NCI-H2227 treated with DMSO at 0.1 percent for 48 hours (cell line): ENCODE results near the gene TRAPPC14.
A peak's percentile ranks its signal among the peaks of the same experiment; 100 is the strongest.
"Not testable (repeated sequence)": the region's sequence is repeated elsewhere in the genome, so short reads cannot be mapped to it uniquely, and the experiment has no call there.

Source experiments
- DNase-seq: peaks from one replicate; lab custom pipeline; 2025; lab: John Stamatoyannopoulos, UW

The TRAPPC14 gene

GRCh38 chr7:100158229-100159098 is at the start of gene TRAPPC14:
Gene TRAPPC14, minus strand, starts transcription at chr7:100158723. Its CDS starts 224 bp downstream, at chr7:100158499.
- DNase-seq: peak; percentile 92

- no peak for DNase-seq
Measured at GRCh38 chr7:100204454-100204853, 45.9 kb upstream of the TRAPPC14 start.

GRCh38 chr7:100200693-100201092 is 42.2 kb upstream of the TRAPPC14 start:
- DNase-seq: no peak

GRCh38 chr7:100198266-100198665 is 39.7 kb upstream of the TRAPPC14 start:
- DNase-seq: no peak

- DNase-seq: not testable (repeated sequence)
Measured at GRCh38 chr7:100195901-100196322, 37.4 kb upstream of the TRAPPC14 start.

GRCh38 chr7:100195222-100195621 is 36.7 kb upstream of the TRAPPC14 start:
- no peak for DNase-seq

- DNase-seq: no peak
Measured at GRCh38 chr7:100192969-100193368, 34.4 kb upstream of the TRAPPC14 start.

- DNase-seq: not testable (repeated sequence)
Measured at GRCh38 chr7:100192281-100192862, 33.8 kb upstream of the TRAPPC14 start.

GRCh38 chr7:100191775-100192174 is 33.3 kb upstream of the TRAPPC14 start:
- no peak for DNase-seq

GRCh38 chr7:100190048-100190711 is 31.7 kb upstream of the TRAPPC14 start:
- DNase-seq: peak; percentile 47

- no peak for DNase-seq
Measured at GRCh38 chr7:100189061-100189460, 30.5 kb upstream of the TRAPPC14 start.

- no peak for DNase-seq
Measured at GRCh38 chr7:100185726-100186125, 27.2 kb upstream of the TRAPPC14 start.

- not testable (repeated sequence) for DNase-seq
Measured at GRCh38 chr7:100183090-100183489, 24.6 kb upstream of the TRAPPC14 start.

GRCh38 chr7:100182616-100183015 is 24.1 kb upstream of the TRAPPC14 start:
- DNase-seq: not testable (repeated sequence)

- not testable (repeated sequence) for DNase-seq
Measured at GRCh38 chr7:100180084-100180483, 21.6 kb upstream of the TRAPPC14 start.

- DNase-seq: peak; percentile 96
Measured at GRCh38 chr7:100177045-100178001, 18.8 kb upstream of the TRAPPC14 start, which contains the start of the genes GPC2 and STAG3. Gene GPC2, minus strand, starts transcription at chr7:100177381. Its CDS starts 182 bp downstream, at chr7:100177199. Gene STAG3, plus strand, starts transcription at chr7:100177918. Its CDS starts 2,639 bp downstream, at chr7:100180557.

GRCh38 chr7:100176096-100177044 is 17.8 kb upstream of the TRAPPC14 start:
- no peak for DNase-seq

GRCh38 chr7:100175296-100175935 is 16.9 kb upstream of the TRAPPC14 start:
- DNase-seq: no peak

GRCh38 chr7:100174582-100174981 is 16.1 kb upstream of the TRAPPC14 start:
- no peak for DNase-seq
